ENCODE results near the gene CNKSR2.

The CNKSR2 gene

GRCh38 chrX:21638311-21638710, 264.1 kb downstream of the CNKSR2 start:
- in situ Hi-C loops (cut with MboI; ENCODE audit: low pct_unique_long_range_greater_than_20kb, low sequenced_read_pairs, unreplicated experiment): no loop called here

DNA sequence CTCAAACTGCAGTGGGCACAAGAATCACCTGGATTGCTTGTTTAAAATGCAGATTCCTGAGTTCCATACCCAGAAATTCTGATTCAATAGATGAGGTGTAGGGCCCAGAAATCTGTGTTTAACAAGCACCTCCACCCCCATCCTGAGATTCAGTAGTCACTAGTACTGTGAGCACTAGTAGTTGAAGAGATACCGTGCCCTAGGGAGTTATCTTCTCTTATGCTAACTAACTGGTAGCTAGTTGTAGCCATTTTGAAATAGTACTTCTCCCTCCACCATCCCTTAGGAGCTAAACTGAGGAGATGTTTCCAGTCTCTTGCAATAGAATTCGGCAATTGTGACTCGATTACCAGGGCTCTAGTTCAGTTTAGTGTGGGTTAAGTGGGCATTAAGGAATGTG, 265.6 kb downstream of the CNKSR2 start:
- in situ Hi-C loops (cut with MboI; ENCODE audit: low pct_unique_long_range_greater_than_20kb, low sequenced_read_pairs, unreplicated experiment): no loop called here
- DNase-seq (ENCODE audit: low spot score): no peak
- TF ChIP-seq, protein P1, sequence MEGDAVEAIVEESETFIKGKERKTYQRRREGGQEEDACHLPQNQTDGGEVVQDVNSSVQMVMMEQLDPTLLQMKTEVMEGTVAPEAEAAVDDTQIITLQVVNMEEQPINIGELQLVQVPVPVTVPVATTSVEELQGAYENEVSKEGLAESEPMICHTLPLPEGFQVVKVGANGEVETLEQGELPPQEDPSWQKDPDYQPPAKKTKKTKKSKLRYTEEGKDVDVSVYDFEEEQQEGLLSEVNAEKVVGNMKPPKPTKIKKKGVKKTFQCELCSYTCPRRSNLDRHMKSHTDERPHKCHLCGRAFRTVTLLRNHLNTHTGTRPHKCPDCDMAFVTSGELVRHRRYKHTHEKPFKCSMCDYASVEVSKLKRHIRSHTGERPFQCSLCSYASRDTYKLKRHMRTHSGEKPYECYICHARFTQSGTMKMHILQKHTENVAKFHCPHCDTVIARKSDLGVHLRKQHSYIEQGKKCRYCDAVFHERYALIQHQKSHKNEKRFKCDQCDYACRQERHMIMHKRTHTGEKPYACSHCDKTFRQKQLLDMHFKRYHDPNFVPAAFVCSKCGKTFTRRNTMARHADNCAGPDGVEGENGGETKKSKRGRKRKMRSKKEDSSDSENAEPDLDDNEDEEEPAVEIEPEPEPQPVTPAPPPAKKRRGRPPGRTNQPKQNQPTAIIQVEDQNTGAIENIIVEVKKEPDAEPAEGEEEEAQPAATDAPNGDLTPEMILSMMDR (IDR thresholded peaks at IDR 0.05; ENCODE audit: extremely low read depth, insufficient read depth, missing control alignments): no peak

More at GRCh38 chrX:21638311-21638710, 264.1 kb downstream of the CNKSR2 start:
- TF ChIP-seq, protein P1 (IDR thresholded peaks at IDR 0.05; ENCODE audit: extremely low read depth, insufficient read depth, missing control alignments): no peak
- DNase-seq (ENCODE audit: low spot score): no peak

- in situ Hi-C loops (cut with MboI; ENCODE audit: low pct_unique_long_range_greater_than_20kb, low sequenced_read_pairs, unreplicated experiment): no loop called here
- TF ChIP-seq, protein P1 (IDR thresholded peaks at IDR 0.05; ENCODE audit: extremely low read depth, insufficient read depth, missing control alignments): no peak
- no peak for DNase-seq (ENCODE audit: low spot score)
Measured at GRCh38 chrX:21645431-21645830, 271.2 kb downstream of the CNKSR2 start.

DNA sequence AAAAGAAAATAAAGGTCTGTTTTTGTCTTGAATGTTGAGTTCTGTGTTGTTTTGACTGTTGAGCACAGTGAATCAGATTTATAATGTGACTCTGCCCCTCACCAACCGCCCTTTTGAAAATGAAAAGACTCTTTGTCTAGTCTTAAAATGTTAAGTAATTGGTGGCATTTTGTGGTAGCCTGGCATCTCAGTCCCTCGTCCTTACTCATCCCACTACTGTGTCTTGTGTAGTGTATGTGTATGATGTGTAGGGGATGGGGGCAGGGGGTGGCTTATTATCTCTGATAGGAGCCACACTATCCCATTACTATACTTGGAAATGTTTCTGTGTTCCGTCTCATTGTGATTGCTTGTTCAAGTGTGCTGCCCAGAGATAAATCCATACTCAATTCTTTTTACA, 271.7 kb downstream of the CNKSR2 start:
- in situ Hi-C loops (cut with MboI; ENCODE audit: low pct_unique_long_range_greater_than_20kb, low sequenced_read_pairs, unreplicated experiment): no loop called here
- no peak for DNase-seq (ENCODE audit: low spot score)
- TF ChIP-seq, protein P1 (IDR thresholded peaks at IDR 0.05; ENCODE audit: extremely low read depth, insufficient read depth, missing control alignments): no peak

GRCh38 chrX:21655901-21656586, 281.8 kb downstream of the CNKSR2 start:
- peak; percentile 29 for DNase-seq (ENCODE audit: low spot score)
- TF ChIP-seq, protein P1 (IDR thresholded peaks at IDR 0.05; ENCODE audit: extremely low read depth, insufficient read depth, missing control alignments): no peak
- in situ Hi-C loops (cut with MboI; ENCODE audit: low pct_unique_long_range_greater_than_20kb, low sequenced_read_pairs, unreplicated experiment): no loop called here

DNA sequence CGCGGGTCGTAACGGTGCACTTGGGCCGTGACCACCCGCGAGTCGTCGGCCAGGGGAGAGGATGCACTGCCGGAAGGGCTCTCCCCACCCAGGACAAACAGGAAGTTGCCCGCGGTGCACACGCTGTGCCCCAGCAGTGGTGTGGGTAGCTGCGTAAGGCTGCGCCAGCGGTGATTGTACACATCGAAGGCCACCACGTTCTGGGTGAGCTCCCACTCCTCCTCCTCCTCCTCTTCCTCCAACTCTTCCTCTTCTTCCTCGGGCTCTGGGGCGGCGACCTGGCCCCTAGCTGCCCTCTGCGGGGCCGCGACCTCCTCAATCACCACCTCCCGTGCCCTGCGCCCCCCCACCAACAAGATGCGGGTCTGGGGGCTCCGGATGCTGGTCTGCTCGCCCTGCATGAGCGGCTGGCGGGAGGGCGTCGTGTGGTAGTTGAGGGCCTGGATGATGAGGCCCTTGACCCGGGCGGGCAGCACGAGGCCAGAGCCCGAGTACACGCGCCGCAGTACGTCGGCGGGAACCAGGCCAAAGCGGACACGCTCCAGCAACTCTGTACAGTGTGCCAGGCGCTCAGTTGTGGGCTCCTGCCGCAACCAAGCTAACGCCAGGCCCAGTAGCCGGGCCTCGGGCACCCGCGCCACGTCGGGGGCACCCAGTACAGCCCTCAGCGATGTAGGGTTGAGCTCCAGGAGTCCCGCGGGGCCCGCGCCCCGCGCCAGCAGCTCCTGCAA, 282.5 kb downstream of the CNKSR2 start:
- in situ Hi-C loops (cut with MboI; ENCODE audit: low pct_unique_long_range_greater_than_20kb, low sequenced_read_pairs, unreplicated experiment): no loop called here
- no peak for DNase-seq (ENCODE audit: low spot score)
- TF ChIP-seq, protein P1 (IDR thresholded peaks at IDR 0.05; ENCODE audit: extremely low read depth, insufficient read depth, missing control alignments): no peak
